ENCODE data around the gene PRSS56. TPM values are rescaled to one million over a fixed set of nuclear protein-coding genes. Genes with fewer than 3 reads are reported as not detected.

PRSS56 gene
- total RNA-seq, 1 donor from 2014 or later, result not detected

DNA sequence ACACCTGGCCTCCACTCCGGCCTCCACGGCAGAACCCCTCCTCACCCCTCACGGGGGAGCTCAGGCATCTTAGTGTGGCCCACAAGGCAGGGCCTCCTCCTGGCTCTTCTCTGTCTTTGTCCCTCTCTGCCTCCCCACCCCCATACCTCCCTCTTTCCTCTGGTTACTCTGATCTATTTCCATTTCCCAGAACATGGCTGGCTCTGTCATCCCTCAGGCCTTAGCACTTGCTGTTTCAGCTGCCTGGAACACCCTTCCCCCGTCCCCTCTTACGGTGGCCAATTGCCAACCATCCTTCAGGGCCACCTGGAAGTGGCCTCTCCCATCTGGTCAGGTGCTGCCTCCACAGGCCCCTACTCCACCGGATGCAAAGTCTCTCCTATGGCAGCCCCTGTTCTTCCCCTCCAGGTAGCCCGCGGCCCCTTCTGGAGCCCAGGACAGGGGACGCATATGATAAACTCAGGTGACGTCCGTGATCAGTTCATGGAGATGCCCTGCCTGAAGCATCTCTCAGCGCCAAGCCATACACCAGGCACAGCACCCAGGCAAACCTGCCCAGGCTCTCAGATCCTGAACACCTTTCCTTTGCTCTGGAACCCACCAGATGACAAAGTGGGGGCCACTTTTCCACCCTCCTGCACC lies 28.9 kb upstream of the PRSS56 start:
- H3K9ac ChIP-seq, result no peak overlapping the region
- peaks cover 37% of the 10 kb centered on the region for H3K4me1 ChIP-seq
- peaks cover 18% of the 10 kb centered on the region for H3F3A ChIP-seq (ENCODE audit: low read depth)
- no peaks in the 10 kb centered on the region for H3K9me3 Mint-ChIP-seq
- no peak for DNase-seq (ENCODE audit: low spot score)
- peak overlapping the region; percentile 19 for H3K4me3 Mint-ChIP-seq
- peaks cover 31% of the 10 kb centered on the region for H3K27me3 Mint-ChIP-seq (ENCODE audit: insufficient read depth, low read depth)
- H3K4me2 ChIP-seq, result no peak overlapping the region
- peaks cover 43% of the 10 kb centered on the region for H3K27me3 ChIP-seq
- no peak overlapping the region for H3K27ac ChIP-seq
- H3K36me3 Mint-ChIP-seq, result no peaks in the 10 kb centered on the region
- H4K20me1 ChIP-seq (ENCODE audit: low read depth), result peaks cover 27% of the 10 kb centered on the region
- no peaks in the 10 kb centered on the region for H3K36me3 ChIP-seq
- H3K4me3 ChIP-seq, result no peak overlapping the region
- H3K79me2 ChIP-seq (ENCODE audit: low read depth), result no peaks in the 10 kb centered on the region
- no peak for TF ChIP-seq EZH2phosphoT487 (IDR thresholded peaks at IDR 0.05)
- no peak for TF ChIP-seq EZH2 (IDR thresholded peaks at IDR 0.05)
- TF ChIP-seq, protein P1, sequence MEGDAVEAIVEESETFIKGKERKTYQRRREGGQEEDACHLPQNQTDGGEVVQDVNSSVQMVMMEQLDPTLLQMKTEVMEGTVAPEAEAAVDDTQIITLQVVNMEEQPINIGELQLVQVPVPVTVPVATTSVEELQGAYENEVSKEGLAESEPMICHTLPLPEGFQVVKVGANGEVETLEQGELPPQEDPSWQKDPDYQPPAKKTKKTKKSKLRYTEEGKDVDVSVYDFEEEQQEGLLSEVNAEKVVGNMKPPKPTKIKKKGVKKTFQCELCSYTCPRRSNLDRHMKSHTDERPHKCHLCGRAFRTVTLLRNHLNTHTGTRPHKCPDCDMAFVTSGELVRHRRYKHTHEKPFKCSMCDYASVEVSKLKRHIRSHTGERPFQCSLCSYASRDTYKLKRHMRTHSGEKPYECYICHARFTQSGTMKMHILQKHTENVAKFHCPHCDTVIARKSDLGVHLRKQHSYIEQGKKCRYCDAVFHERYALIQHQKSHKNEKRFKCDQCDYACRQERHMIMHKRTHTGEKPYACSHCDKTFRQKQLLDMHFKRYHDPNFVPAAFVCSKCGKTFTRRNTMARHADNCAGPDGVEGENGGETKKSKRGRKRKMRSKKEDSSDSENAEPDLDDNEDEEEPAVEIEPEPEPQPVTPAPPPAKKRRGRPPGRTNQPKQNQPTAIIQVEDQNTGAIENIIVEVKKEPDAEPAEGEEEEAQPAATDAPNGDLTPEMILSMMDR (IDR thresholded peaks at IDR 0.05), result no peak
- no peak overlapping the region for H2AFZ ChIP-seq (replicated peaks)
- H3K9me3 ChIP-seq (ENCODE audit: low read depth), result no peaks in the 10 kb centered on the region
- peaks cover 13% of the 10 kb centered on the region for H3K4me1 Mint-ChIP-seq
- no peak overlapping the region for H3K27ac Mint-ChIP-seq

DNA sequence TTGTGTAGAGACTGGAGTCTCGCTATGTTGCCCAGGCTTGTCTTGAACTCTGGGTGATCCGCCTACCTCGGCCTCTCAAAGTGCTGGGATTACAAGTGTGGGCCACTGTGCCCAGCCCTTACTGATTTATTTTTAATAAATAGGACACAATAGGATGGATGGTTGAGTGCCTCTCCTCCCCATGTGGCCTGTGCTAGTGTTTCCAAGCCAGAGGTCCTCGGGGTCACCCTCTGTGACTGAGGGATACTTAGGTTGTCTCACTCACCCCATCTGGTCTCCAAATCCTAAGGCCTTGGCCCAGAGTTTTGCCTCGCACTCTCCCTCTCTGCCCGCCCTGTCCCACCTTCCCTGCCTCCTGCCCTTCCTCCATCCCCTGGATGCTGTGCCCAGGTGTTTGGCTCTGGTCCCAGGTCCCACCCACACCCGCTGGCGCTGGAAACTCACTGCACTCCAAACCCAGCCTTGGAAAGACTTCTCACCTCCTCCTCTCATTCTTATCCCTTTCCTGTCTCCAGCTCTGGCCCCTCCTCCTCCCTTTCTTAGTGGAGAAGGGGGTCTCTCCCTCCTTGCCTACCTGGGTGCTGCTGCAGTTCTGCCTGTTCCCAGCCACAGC lies 27.8 kb upstream of the PRSS56 start:
- DNase-seq (ENCODE audit: low spot score), result no peak
- TF ChIP-seq, protein P1 (IDR thresholded peaks at IDR 0.05), result no peak
- H4K20me1 ChIP-seq (ENCODE audit: low read depth), result peaks cover 20% of the 10 kb centered on the region
- Mint-ChIP-seq H3K4me1 (peaks cover 15% of the 10 kb centered on the region), H3K27ac (no peak overlapping the region), H3K36me3 (no peaks in the 10 kb centered on the region), H3K4me3 (no peak overlapping the region), H3K9me3 (no peaks in the 10 kb centered on the region), H3K27me3 (ENCODE audit: insufficient read depth, low read depth) (peaks cover 33% of the 10 kb centered on the region)
- H2AFZ ChIP-seq (replicated peaks), result no peak overlapping the region
- no peak overlapping the region for H3K9ac ChIP-seq
- H3K36me3 ChIP-seq, result no peaks in the 10 kb centered on the region
- H3K27ac ChIP-seq, result no peak overlapping the region
- H3K4me2 ChIP-seq, result no peak overlapping the region
- H3K79me2 ChIP-seq (ENCODE audit: low read depth), result no peaks in the 10 kb centered on the region
- peaks cover 35% of the 10 kb centered on the region for H3K4me1 ChIP-seq
- H3K9me3 ChIP-seq (ENCODE audit: low read depth), result no peaks in the 10 kb centered on the region
- H3K4me3 ChIP-seq, result no peak overlapping the region
- peaks cover 15% of the 10 kb centered on the region for H3F3A ChIP-seq (ENCODE audit: low read depth)
- H3K27me3 ChIP-seq, result peaks cover 32% of the 10 kb centered on the region

DNA sequence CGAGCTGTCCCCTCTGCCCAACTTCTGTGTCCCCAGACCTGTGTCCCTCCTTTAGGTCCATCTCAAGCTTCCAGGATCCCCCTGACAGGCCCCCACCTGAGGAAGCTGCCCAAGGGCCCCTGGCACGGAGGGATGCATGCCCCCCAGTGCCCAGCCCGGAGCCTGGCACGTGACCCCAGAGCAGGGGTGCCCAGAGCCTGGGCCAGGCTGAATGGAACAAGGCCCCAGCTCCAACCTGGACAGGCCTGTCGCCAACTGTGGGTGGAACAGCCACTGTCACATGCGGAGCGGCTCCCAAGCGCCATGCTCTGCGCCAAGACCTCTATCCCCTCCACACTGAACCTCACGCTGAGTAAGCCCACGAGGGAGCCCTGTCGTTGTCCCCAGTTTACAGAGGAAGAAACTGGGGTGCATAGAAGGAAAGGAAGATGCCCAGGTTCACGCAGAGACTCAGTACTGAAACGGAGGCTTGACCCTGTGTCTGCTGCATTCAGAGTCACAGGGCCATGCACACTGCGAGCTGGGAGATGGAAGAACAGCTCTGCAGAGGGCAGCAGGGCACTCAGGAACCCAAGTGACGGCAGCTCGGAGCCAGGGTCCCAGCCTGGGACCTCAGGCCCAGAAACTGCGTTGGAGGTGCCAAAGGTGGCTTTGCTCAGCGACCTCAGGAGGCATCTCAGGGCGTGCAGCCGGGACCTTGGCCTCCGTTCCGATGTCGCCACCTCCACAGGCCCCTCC lies 27.1 kb upstream of the PRSS56 start:
- H3K9me3 ChIP-seq (ENCODE audit: low read depth), result no peaks in the 10 kb centered on the region
- Mint-ChIP-seq H3K4me3 (no peak overlapping the region), H3K27me3 (ENCODE audit: insufficient read depth, low read depth) (peaks cover 35% of the 10 kb centered on the region), H3K36me3 (no peaks in the 10 kb centered on the region), H3K27ac (no peak overlapping the region), H3K4me1 (peaks cover 16% of the 10 kb centered on the region), H3K9me3 (no peaks in the 10 kb centered on the region)
- H3K27me3 ChIP-seq, result peaks cover 24% of the 10 kb centered on the region
- no peak for TF ChIP-seq EZH2 (IDR thresholded peaks at IDR 0.05)
- TF ChIP-seq EZH2phosphoT487 (IDR thresholded peaks at IDR 0.05), result no peak
- TF ChIP-seq, protein P1 (IDR thresholded peaks at IDR 0.05), result no peak
- no peak overlapping the region for H3K4me2 ChIP-seq
- no peak overlapping the region for H3K27ac ChIP-seq
- no peaks in the 10 kb centered on the region for H3K36me3 ChIP-seq
- DNase-seq (ENCODE audit: low spot score), result no peak
- no peak overlapping the region for H3K4me3 ChIP-seq
- no peak overlapping the region for H3K9ac ChIP-seq
- peaks cover 36% of the 10 kb centered on the region for H3K4me1 ChIP-seq
- peaks cover 17% of the 10 kb centered on the region for H4K20me1 ChIP-seq (ENCODE audit: low read depth)
- H3K79me2 ChIP-seq (ENCODE audit: low read depth), result no peaks in the 10 kb centered on the region
- H2AFZ ChIP-seq (replicated peaks), result no peak overlapping the region
- peaks cover 10% of the 10 kb centered on the region for H3F3A ChIP-seq (ENCODE audit: low read depth)
